DOHH2 (cell line): Measurements from ENCODE around the gene MTCL1.

Experiments
- H3F3A ChIP-seq: fragments of 200-600 bp; sonication (generic), shearing (Covaris generic); 2 replicates; pipeline ENCODE4 v1.6.0; 2016; ENCODE audit warnings: antibody characterized with exemption, mild to moderate bottlenecking; ENCODE audit not compliant: control insufficient read depth, insufficient read depth
- H3K27ac ChIP-seq: fragments of 200-600 bp; sonication (generic); 2 replicates; pipeline ENCODE4 v1.5.1; 2014; ENCODE audit warnings: low read depth, mild to moderate bottlenecking, low read length, moderate library complexity
- H3K27me3 ChIP-seq: fragments of 200-600 bp; sonication (generic); 2 replicates; pipeline ENCODE4 v1.6.1; 2014; ENCODE audit warnings: mild to moderate bottlenecking, low read length, mixed read lengths; ENCODE audit not compliant: control insufficient read depth
- H3K36me3 ChIP-seq: fragments of 200-600 bp; sonication (generic); 2 replicates; pipeline ENCODE4 v1.6.1; 2014; ENCODE audit warnings: mild to moderate bottlenecking, low read length, moderate library complexity, mixed read lengths; ENCODE audit not compliant: control insufficient read depth
- H3K4me1 ChIP-seq: fragments of 200-600 bp; sonication (generic); 2 replicates; pipeline ENCODE4 v1.6.1; 2014; ENCODE audit warnings: mild to moderate bottlenecking, low read length, mixed read lengths; ENCODE audit not compliant: control insufficient read depth
- H3K4me2 ChIP-seq: fragments of 200-600 bp; sonication (generic); 2 replicates; pipeline ENCODE4 v1.6.0; 2014; ENCODE audit warnings: mild to moderate bottlenecking, low read length, moderate library complexity
- H3K4me3 ChIP-seq: fragments of 200-600 bp; sonication (generic); 2 replicates; pipeline ENCODE4 v1.5.1; 2014; ENCODE audit warnings: mild to moderate bottlenecking, low read length, mixed read lengths
- H3K79me2 ChIP-seq: fragments of 200-600 bp; sonication (generic); 2 replicates; pipeline ENCODE4 v1.6.1; 2014; ENCODE audit warnings: mild to moderate bottlenecking, low read length, mixed read lengths; ENCODE audit not compliant: control insufficient read depth
- H3K9me2 ChIP-seq: fragments of 200-600 bp; sonication (generic); replicated peaks from 2 replicates; pipeline ENCODE4 v1.6.1; 2014; ENCODE audit warnings: mild to moderate bottlenecking, low read length, mixed read lengths; ENCODE audit not compliant: control insufficient read depth
- H3K9me3 ChIP-seq: fragments of 200-600 bp; sonication (generic); 2 replicates; pipeline ENCODE4 v1.6.1; 2014; ENCODE audit warnings: antibody characterized with exemption, low read length, mixed read lengths; ENCODE audit not compliant: control insufficient read depth, insufficient read depth
- H4K20me1 ChIP-seq: fragments of 200-600 bp; sonication (generic); 2 replicates; pipeline ENCODE4 v1.6.0; 2014; ENCODE audit warnings: low read depth, mild to moderate bottlenecking, antibody characterized with exemption, low read length, moderate library complexity; ENCODE audit not compliant: control insufficient read depth, insufficient read depth
- CTCF ChIP-seq: fragments of 200-600 bp; sonication (generic); IDR thresholded peaks from one replicate; pipeline ENCODE4 v1.5.1; 2014; ENCODE audit warnings: antibody characterized with exemption, mild to moderate bottlenecking, low read depth, low read length; ENCODE audit not compliant: poor library complexity, severe bottlenecking
- EZH2phosphoT487 ChIP-seq: fragments of 200-600 bp; sonication (generic); IDR thresholded peaks from 2 replicates; pipeline ENCODE4 v1.6.1; 2017; ENCODE audit warnings: borderline replicate concordance, mild to moderate bottlenecking, antibody characterized with exemption, low read length, moderate library complexity, mixed read lengths

The MTCL1 gene

GRCh38 chr18:8745355-8746014, 40.1 kb downstream of the MTCL1 start:
- Histone ChIP-seq H3K4me2 (no peak overlapping the region), H3K27ac (no peak overlapping the region), H3K4me3 (no peak overlapping the region), H3K36me3 (peaks cover 21% of the 10 kb centered on the region), H3K9me3 (peaks cover 9% of the 10 kb centered on the region), H3K27me3 (no peaks in the 10 kb centered on the region), H4K20me1 (no peaks in the 10 kb centered on the region), H3K4me1 (peaks cover 28% of the 10 kb centered on the region), H3F3A (no peaks in the 10 kb centered on the region), H3K79me2 (no peaks in the 10 kb centered on the region), H3K9me2 (no peaks in the 10 kb centered on the region)
- TF ChIP-seq CTCF (no peak), EZH2phosphoT487 (no peak)

- Histone ChIP-seq H3K9me2 (no peaks in the 10 kb centered on the region), H3K79me2 (no peaks in the 10 kb centered on the region), H3K4me3 (no peak overlapping the region), H3K27ac (no peak overlapping the region), H4K20me1 (no peaks in the 10 kb centered on the region), H3K36me3 (peaks cover 13% of the 10 kb centered on the region), H3F3A (no peaks in the 10 kb centered on the region), H3K27me3 (no peaks in the 10 kb centered on the region), H3K4me2 (no peak overlapping the region), H3K4me1 (peaks cover 35% of the 10 kb centered on the region), H3K9me3 (no peaks in the 10 kb centered on the region)
- TF ChIP-seq EZH2phosphoT487 (no peak), CTCF (no peak)
These were observed 42.1 kb downstream of the MTCL1 start for GRCh38 chr18:8747440-8747937.

- no peaks in the 10 kb centered on the region for H3K9me3 ChIP-seq
- H3K27ac ChIP-seq, result no peak overlapping the region
- TF ChIP-seq EZH2phosphoT487, result no peak
- TF ChIP-seq CTCF, result no peak
- no peak overlapping the region for H3K4me2 ChIP-seq
- no peaks in the 10 kb centered on the region for H3F3A ChIP-seq
- H3K9me2 ChIP-seq, result no peaks in the 10 kb centered on the region
- H3K27me3 ChIP-seq, result no peaks in the 10 kb centered on the region
- no peaks in the 10 kb centered on the region for H4K20me1 ChIP-seq
- H3K79me2 ChIP-seq, result no peaks in the 10 kb centered on the region
- H3K4me1 ChIP-seq, result peaks cover 37% of the 10 kb centered on the region
- H3K36me3 ChIP-seq, result peaks cover 4% of the 10 kb centered on the region; the same call in 1 of the 2 replicates
- no peak overlapping the region for H3K4me3 ChIP-seq
These were observed 44.1 kb downstream of the MTCL1 start for GRCh38 chr18:8749492-8749891.
